Measurements from ENCODE around the gene GAS2. TPM values are rescaled to one million over a fixed set of nuclear protein-coding genes. Genes with fewer than 3 reads are reported as not detected.

The GAS2 gene
- total and polyA plus RNA-seq, 5 experiments from 2014 or later: 2.9 to 6.0 (median 5.0) TPM

DNA sequence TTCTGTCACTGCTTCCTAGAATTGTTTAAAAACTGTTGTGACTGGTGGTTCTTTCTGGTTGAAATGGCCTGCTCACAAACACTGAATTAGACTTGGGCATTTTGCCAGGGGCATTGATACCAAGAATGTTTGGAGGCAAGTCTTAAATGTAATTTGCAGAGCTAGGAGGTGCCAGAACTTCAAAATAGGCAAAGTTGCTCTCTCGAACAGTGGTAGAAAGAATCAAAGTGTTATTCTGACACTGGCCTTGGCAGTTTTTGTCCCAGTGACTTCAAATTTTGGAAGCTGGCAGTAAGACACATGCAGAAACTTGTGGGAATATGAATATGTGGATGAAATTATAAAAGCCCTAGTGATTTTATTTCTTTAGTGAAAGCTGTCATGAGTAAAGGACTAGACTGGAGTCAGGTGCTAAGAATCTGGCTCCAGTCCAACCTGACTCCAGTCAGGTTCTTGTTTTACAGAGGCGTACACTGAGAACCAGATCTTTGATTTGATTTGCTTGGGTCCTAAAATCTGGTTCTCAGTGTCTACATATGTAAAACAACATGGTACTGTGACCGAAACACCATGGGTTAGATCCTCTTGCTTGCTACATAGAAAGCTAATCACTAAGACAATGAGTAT lies 142.3 kb downstream of the GAS2 start:
- peaks cover 0 to 16% (median 5%) of the 10 kb centered on the region in 9 donors for H3K9me3 Mint-ChIP-seq
- POLR2A ChIA-PET: no interaction called here
- peaks cover 0 to 10% (median 5%) of the 10 kb centered on the region in 3 donors for H3K36me3 Mint-ChIP-seq
- H3K27me3 Mint-ChIP-seq: peaks cover 0 to 2% (median 0%) of the 10 kb centered on the region in 5 donors
- no peak for ATAC-seq
- DNase-seq: no peak
- no peak overlapping the region for H3K27ac Mint-ChIP-seq
- peaks cover 0 to 10% (median 0%) of the 10 kb centered on the region in 4 donors for H3K4me1 Mint-ChIP-seq
- H3K4me3 Mint-ChIP-seq: no peak overlapping the region

DNA sequence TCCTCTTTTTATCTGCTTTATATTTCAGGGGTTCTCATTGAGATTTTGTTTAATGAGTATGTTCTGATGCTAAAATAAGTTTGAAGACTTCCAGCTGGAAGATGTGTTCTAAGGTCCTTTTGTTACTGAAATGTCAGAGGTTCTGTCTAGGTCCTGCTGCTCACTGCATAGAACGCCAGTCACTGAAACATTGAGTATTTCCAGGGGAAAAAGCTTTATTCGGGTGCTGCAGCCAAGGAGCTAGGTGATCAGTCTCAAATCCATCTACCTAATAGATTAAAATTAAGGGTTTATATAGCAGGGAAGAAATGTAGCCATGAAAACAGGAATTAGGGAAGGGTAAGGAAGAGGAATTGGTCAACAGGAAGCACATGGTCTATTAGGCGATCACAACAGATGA lies 143.5 kb downstream of the GAS2 start:
- Mint-ChIP-seq H3K4me1 (peaks cover 0 to 10% (median 0%) of the 10 kb centered on the region in 4 donors), H3K36me3 (peaks cover 3 to 10% (median 10%) of the 10 kb centered on the region in 3 donors), H3K27ac (no peak overlapping the region), H3K27me3 (peaks cover 0 to 2% (median 0%) of the 10 kb centered on the region in 5 donors), H3K4me3 (no peak overlapping the region), H3K9me3 (peaks cover 0 to 24% (median 8%) of the 10 kb centered on the region in 9 donors)
- POLR2A ChIA-PET: no interaction called here
- ATAC-seq (no peak), DNase-seq (no peak)

DNA sequence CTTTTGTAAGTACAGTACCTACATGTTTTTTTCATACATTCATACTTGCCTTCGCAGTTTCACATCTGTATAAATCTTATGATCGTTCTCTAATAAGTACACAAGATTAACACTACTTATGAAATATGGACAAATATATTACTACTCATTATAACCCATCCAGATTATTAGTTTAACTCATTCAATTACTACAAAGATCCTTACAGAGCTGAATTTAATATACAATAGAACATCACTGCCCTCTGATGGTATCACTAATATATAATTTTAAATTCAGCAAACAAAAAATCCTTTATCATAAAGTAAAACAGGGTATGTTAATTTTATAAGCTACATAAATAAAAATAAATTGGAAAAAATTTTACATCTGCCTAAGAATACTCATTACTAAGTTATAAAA lies 155.8 kb downstream of the GAS2 start:
- Mint-ChIP-seq H3K4me1 (peaks cover 0 to 11% (median 1%) of the 10 kb centered on the region in 4 donors), H3K9me3 (peaks cover 0 to 15% (median 2%) of the 10 kb centered on the region in 9 donors), H3K36me3 (peaks cover 24 to 92% (median 62%) of the 10 kb centered on the region in 3 donors), H3K4me3 (no peak overlapping the region), H3K27me3 (no peaks in the 10 kb centered on the region), H3K27ac (no peak overlapping the region)
- ATAC-seq (no peak), DNase-seq (no peak)
- POLR2A ChIA-PET: no interaction called here

DNA sequence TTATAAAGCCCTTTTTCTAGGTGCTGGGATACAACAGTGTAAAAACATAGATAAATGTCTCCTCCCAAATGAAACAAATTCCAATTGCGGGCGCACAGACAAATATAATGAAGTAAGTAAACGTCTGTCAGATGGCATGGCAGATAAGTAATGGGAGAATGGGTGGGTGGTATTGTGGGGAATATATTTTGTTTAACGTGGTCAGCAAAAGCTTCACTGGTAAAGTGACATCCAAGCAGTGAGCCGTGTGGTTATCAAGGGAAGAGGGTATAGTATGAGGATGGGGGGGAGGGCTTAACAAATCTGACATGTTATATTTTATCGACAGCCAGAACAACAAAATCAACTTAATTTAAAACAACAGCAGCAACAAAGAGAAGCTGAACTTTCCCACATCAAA lies 162.0 kb downstream of the GAS2 start:
- Mint-ChIP-seq H3K9me3 (no peaks in the 10 kb centered on the region), H3K4me3 (peak overlapping the region; percentile 88 to 97 (median 94)), H3K4me1 (peaks cover 10 to 25% (median 17%) of the 10 kb centered on the region in 4 donors), H3K27me3 (no peaks in the 10 kb centered on the region), H3K36me3 (peaks cover 0 to 34% (median 17%) of the 10 kb centered on the region in 3 donors), H3K27ac (peak overlapping the region in 8 of 10 donors; percentile 21 to 95 (median 60))
- ATAC-seq: no peak
- POLR2A ChIA-PET: interaction anchor here (2.1 kb wide), 1 partner anchor 203 kb away, joined by 22 read pairs; the partner anchor contains the start of gene FANCF
- DNase-seq: no peak

DNA sequence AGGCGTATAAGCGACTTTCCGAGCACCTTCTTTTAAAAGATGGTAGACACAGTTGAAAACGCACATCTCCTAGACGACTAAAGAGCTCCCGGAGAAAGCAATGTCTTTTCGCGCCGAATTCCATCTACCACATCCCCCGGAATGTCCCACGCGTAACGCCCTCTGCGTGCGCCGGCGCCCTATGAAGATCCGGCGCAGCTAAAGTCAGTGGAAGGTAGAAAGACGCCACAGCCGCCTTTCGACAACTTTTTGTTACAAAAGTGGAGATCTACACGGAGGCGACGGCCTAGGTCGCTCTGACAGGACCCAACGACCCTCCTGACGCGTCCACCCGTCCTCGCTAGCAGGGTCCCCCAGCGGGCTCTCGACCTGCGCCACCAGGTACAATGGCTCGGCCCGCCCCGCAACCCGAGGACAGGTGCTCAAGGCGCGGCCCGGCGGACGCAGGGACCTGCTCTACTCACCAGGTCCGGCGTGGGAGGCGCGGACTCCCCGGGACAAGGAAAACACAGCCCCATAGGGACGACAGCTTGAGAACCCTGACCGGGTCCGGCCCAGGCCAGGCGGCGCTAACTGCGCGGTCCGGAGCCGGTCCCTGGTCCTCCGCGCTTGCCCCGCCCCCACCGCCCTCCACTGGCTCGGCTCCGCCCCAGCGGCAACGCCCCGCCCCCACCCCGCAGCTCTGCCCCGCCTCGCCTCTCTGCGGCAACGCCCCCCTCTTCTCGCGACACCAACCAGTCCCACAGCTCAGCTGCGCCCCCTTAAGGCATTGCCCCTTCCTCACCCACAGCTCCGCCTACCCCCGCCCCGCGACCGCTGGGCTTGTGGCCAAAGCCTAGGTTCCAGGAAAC lies 163.0 kb downstream of the GAS2 start, which contains the start of gene SVIP:
Gene SVIP, minus strand, starts transcription at position 571 of the 851 bp plus-strand sequence. Its CDS starts 53 bp downstream, at position 518.
- POLR2A ChIA-PET: interaction anchor here (1.0 to 2.1 kb wide), 4 partner anchors 13 to 204 kb away, joined by 3 to 22 read pairs (median 5); partner anchors contain the start of gene FANCF
- ATAC-seq (peak; percentile 88 to 89), DNase-seq (peak; percentile 86 to 96 (median 92))
- H3K27ac Mint-ChIP-seq: peak within 1 kb of the TSS; percentile 85 to 98 (median 95)
- H3K4me3 Mint-ChIP-seq: peak within 1 kb of the TSS; percentile 88 to 97 (median 94)
- H3K27me3 Mint-ChIP-seq: no peaks in the 10 kb centered on the region
- no peaks in the 10 kb centered on the region for H3K9me3 Mint-ChIP-seq
- H3K4me1 Mint-ChIP-seq: peaks cover 10 to 24% (median 17%) of the 10 kb centered on the region in 4 donors
- peaks cover 0 to 26% (median 12%) of the 10 kb centered on the region in 3 donors for H3K36me3 Mint-ChIP-seq

DNA sequence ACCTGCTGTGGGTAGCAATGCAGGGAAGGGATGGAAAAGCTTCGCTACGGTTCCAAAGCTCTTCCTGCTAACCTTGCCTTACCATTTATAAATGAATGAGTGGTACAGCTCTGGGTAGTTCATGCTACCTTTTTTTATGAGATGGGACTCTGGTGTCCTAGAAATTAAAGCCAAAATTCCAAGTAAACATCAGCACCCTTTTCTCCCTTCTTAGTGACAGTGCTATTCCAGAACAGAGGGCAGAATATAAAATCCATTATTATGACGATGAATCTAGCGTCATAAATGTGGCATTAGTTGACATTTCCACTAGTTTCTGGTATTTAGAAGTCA lies 163.6 kb downstream of the GAS2 start:
- Mint-ChIP-seq H3K9me3 (no peaks in the 10 kb centered on the region), H3K27ac (peak overlapping the region; percentile 60 to 98 (median 90)), H3K27me3 (no peaks in the 10 kb centered on the region), H3K4me1 (peaks cover 10 to 24% (median 14%) of the 10 kb centered on the region in 4 donors), H3K36me3 (peaks cover 0 to 20% (median 6%) of the 10 kb centered on the region in 3 donors), H3K4me3 (peak overlapping the region; percentile 83 to 97 (median 94))
- POLR2A ChIA-PET: interaction anchor here (1.3 to 2.1 kb wide), 3 partner anchors 13 to 204 kb away, joined by 3 to 22 read pairs (median 5); partner anchors contain the start of gene FANCF
- no peak for DNase-seq
- no peak for ATAC-seq

DNA sequence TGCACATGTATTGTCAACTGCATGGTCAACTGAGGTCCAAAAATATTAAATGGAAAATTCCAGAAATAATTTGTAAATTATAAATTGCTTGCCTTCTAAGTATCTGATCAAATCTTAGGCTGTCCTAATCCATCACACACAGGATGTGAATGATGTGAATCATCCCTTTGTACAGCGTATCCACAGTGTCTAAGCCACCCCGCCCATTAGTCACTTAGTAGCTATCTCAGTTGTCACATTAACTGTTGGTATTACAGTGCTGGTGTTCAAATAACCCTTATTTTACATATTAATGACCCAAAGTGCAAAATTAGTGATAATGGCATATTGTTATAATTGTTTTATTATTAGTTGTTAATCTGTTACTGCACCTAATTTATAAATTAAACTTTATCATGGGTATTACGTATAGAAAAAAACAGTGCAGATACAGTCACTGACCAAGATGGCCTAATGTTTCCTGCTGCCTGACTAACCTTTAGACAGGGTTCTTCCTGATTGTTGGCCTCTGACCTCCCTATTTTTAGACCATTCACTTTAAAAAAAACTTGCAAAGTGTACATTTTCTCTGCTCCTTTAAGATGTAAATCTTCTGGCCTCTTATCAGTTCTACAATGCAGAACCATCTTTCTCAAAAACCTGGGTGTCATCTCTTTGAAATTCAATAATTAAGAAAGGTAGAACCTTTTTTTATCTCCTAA lies 166.1 kb downstream of the GAS2 start:
- POLR2A ChIA-PET: no interaction called here
- Mint-ChIP-seq H3K27ac (no peak overlapping the region), H3K4me3 (no peak overlapping the region), H3K9me3 (no peaks in the 10 kb centered on the region), H3K27me3 (no peaks in the 10 kb centered on the region), H3K36me3 (no peaks in the 10 kb centered on the region), H3K4me1 (peaks cover 7 to 21% (median 13%) of the 10 kb centered on the region in 4 donors)
- DNase-seq (no peak), ATAC-seq (no peak)

DNA sequence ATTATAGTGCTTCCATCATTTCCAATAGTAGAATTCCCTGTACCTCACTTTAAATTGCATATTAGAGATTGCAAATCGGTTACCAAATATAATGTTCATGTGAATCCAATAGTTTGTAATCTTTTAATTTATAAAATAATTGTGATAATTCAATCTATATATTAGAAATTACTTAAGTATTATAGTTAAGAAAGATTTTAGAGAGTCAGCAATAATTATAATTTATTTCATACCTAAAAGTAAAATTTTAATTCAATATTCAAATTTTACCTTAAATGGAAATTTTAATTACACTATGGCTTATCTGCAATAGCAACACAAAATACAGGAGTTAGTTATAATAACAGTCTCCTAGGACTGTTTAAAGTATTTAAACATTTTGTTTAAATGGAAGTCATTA lies 180.3 kb downstream of the GAS2 start:
- H3K4me3 Mint-ChIP-seq: no peak overlapping the region
- peaks cover 0 to 2% (median under 1%) of the 10 kb centered on the region in 4 donors for H3K4me1 Mint-ChIP-seq
- DNase-seq (no peak), ATAC-seq (no peak)
- H3K9me3 Mint-ChIP-seq: peaks cover 0 to 2% (median 0%) of the 10 kb centered on the region in 9 donors
- H3K27ac Mint-ChIP-seq: no peak overlapping the region
- POLR2A ChIA-PET: no interaction called here
- H3K36me3 Mint-ChIP-seq: peaks cover 7 to 34% (median 8%) of the 10 kb centered on the region in 3 donors
- no peaks in the 10 kb centered on the region for H3K27me3 Mint-ChIP-seq

DNA sequence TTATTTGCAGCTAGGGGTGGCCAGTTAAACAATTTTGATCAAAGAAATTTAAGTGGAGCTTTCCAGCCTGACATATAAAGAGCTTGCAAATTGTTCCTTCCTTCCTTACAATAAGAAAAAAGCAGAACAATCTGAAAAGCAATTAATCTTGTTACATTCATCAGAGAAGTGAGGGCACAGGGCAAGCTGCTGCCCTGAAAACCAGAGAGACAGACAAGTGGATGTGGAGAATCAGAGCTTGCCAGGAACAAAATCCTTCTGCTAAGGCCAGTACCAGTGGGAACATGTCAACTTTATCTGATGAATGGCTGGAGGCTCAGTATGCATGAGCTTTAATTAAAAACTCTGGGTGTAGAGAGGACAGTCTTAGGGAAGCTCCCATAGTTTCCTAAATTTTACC lies 185.1 kb downstream of the GAS2 start:
- ATAC-seq (no peak), DNase-seq (no peak)
- H3K4me1 Mint-ChIP-seq: peaks cover 0 to under 1% (median 0%) of the 10 kb centered on the region in 4 donors
- POLR2A ChIA-PET: no interaction called here
- no peaks in the 10 kb centered on the region for H3K27me3 Mint-ChIP-seq
- peaks cover 6 to 31% (median 14%) of the 10 kb centered on the region in 3 donors for H3K36me3 Mint-ChIP-seq
- no peak overlapping the region for H3K27ac Mint-ChIP-seq
- no peak overlapping the region for H3K4me3 Mint-ChIP-seq
- H3K9me3 Mint-ChIP-seq: peaks cover 0 to 9% (median 3%) of the 10 kb centered on the region in 9 donors

DNA sequence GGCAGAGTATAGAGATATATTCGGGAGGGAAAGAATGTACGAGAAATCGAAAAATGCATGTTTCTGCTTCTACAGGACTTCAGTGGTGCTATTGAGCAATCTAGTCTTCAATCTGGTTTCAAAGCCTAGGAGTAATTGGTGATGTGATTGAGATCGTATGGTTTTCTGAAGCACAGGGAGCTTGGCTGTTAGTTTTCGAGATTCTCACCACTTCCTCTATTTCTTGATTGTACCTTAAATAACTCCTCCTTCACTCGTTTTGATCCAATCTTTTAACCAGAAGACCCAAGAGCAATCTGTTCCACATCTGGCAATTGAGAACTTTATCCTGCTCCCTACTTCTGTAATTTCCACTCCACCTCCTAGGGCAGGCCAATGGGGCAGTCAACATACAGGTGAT lies 193.3 kb downstream of the GAS2 start:
- no peaks in the 10 kb centered on the region for H3K27me3 Mint-ChIP-seq
- H3K4me1 Mint-ChIP-seq: peaks cover 0 to 3% (median 0%) of the 10 kb centered on the region in 4 donors
- no peak for ATAC-seq
- no peak overlapping the region for H3K27ac Mint-ChIP-seq
- no peak for DNase-seq
- H3K36me3 Mint-ChIP-seq: peaks cover 0 to 12% (median 4%) of the 10 kb centered on the region in 3 donors
- POLR2A ChIA-PET: no interaction called here
- H3K4me3 Mint-ChIP-seq: no peak overlapping the region
- H3K9me3 Mint-ChIP-seq: peaks cover 0 to 3% (median 0%) of the 10 kb centered on the region in 9 donors

DNA sequence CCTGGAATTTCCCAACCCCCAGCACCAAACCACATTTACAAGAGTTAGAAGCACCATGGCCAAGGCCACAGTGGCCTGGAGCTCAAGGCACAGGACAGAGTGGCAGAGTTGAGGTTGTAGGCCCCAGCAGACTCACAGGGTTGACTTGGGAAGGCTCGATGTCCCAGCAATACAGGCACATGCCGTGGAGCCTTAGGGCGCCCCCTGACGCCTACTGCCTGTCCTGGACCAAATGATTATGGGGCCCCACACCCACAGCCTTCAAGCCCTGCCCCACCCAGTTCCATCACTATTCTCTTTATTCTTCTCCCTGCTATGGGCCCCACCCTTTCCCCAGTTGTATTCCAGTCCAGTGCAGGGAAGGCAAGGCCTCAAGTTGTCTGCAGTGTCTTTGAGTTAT lies 193.8 kb downstream of the GAS2 start, which contains the start of gene CCDC179:
Gene CCDC179, minus strand, starts transcription at position 234 of the 400 bp plus-strand sequence. Its CDS starts 53 bp downstream, at position 181.
- no peak within 1 kb of the TSS for H3K4me3 Mint-ChIP-seq
- H3K27me3 Mint-ChIP-seq: no peaks in the 10 kb centered on the region
- ATAC-seq (no peak), DNase-seq (no peak)
- peaks cover 0 to 12% (median 4%) of the 10 kb centered on the region in 3 donors for H3K36me3 Mint-ChIP-seq
- POLR2A ChIA-PET: no interaction called here
- peaks cover 0 to 3% (median 0%) of the 10 kb centered on the region in 9 donors for H3K9me3 Mint-ChIP-seq
- H3K27ac Mint-ChIP-seq: no peak within 1 kb of the TSS
- H3K4me1 Mint-ChIP-seq: peaks cover 0 to 3% (median 0%) of the 10 kb centered on the region in 4 donors

Data from naive thymus-derived CD8-positive, alpha-beta T cell (primary cell).